Measurements from ENCODE around the gene PARP8. TPM values are rescaled to one million over a fixed set of nuclear protein-coding genes. Genes with fewer than 3 reads are reported as not detected.

Gene PARP8
- total and polyA plus RNA-seq, 2 of the 8 experiments (the other 6 are each of a cell fraction or from before 2014, with no cell fraction given) = 16.6 to 30.6 TPM

GRCh38 chr5:50702615-50703366, 36.4 kb downstream of the PARP8 start:
- POLR2A ChIA-PET (ENCODE audit: partially characterized antibody) = interaction anchor here (0.7 kb wide), 1 partner anchor 14 kb away, joined by 3 read pairs; no protein-coding TSS in a partner anchor
- Histone ChIP-seq H3K9ac (replicated peaks in 1 of 4; ENCODE audit: extremely low read depth in 1 of 4, low read depth in 3 of 4, low read length in 3 of 4) (no peak overlapping the region), H3K23me2 (ENCODE audit: low read depth, low read length) (no peaks in the 10 kb centered on the region), H3K79me1 (ENCODE audit: low read depth, low read length) (0 out of 2 replicates have a peak, but pooled peaks cover 2% of the 10 kb centered on the region), H3K27ac (ENCODE audit: low read depth, low read length) (no peak overlapping the region), H4K5ac (ENCODE audit: insufficient read length, low read depth, low read length) (no peak overlapping the region), H2BK12ac (ENCODE audit: low read depth, low read length) (no peak overlapping the region), H3K36me3 (ENCODE audit: control insufficient read depth in 2 of 4, insufficient read depth in 4 of 4, low read length in 3 of 4) (no peaks in the 10 kb centered on the region), H3K79me2 (ENCODE audit: control insufficient read depth in 1 of 2, insufficient read depth in 2 of 2, low read length in 2 of 2) (peaks cover 0 to 98% of the 10 kb centered on the region in 2 experiments; a peak in 2 of 4 replicates), H3K4me1 (replicated peaks in 1 of 4; ENCODE audit: control insufficient read depth in 3 of 4, insufficient read depth in 4 of 4, low read length in 3 of 4) (peaks cover 0 to 8% (median 2%) of the 10 kb centered on the region in 4 experiments; a peak in 3 of 7 replicates), H2BK5ac (ENCODE audit: low read depth, low read length) (no peak overlapping the region), H2BK120ac (replicated peaks; ENCODE audit: low read depth, low read length) (no peak overlapping the region), H3K56ac (replicated peaks; ENCODE audit: insufficient read length, low read depth, low read length) (no peak overlapping the region), H2AK5ac (ENCODE audit: low read depth, low read length) (no peak overlapping the region; the same call in 1 of the 2 replicates), H2AFZ (ENCODE audit: low read length) (no peak overlapping the region), H3K18ac (ENCODE audit: extremely low read depth, low read length) (no peak overlapping the region), H3K4me3 (ENCODE audit: extremely low read depth in 1 of 4, insufficient read depth in 2 of 4, low read depth in 3 of 4, low read length in 4 of 4) (no peak overlapping the region), H3K27me3 (replicated peaks in 1 of 4; ENCODE audit: control insufficient read depth in 3 of 4, extremely low read depth in 1 of 4, insufficient read depth in 3 of 4, low read length in 3 of 4) (no peaks in the 10 kb centered on the region), H3K4ac (replicated peaks; ENCODE audit: insufficient read length, low read depth, low read length) (no peak overlapping the region), H3K9me3 (ENCODE audit: insufficient read depth in 2 of 2, low read depth in 1 of 2, low read length in 1 of 2) (no peaks in the 10 kb centered on the region), H4K91ac (replicated peaks; ENCODE audit: insufficient read length, low read length) (no peak overlapping the region), H4K20me1 (replicated peaks in 1 of 2; ENCODE audit: control insufficient read depth in 1 of 2, insufficient read depth in 2 of 2, low read length in 2 of 2) (peaks cover 0 to 8% of the 10 kb centered on the region in 2 experiments), H2BK15ac (ENCODE audit: low read length) (no peak overlapping the region), H4K8ac (ENCODE audit: extremely low read depth, insufficient read depth, low read length) (no peak overlapping the region), H2BK20ac (ENCODE audit: low read length) (no peak overlapping the region), H3K23ac (ENCODE audit: insufficient read length) (no peak overlapping the region), H3K14ac (ENCODE audit: insufficient read length) (no peak overlapping the region), H3K4me2 (ENCODE audit: insufficient read depth in 1 of 2, low read depth in 2 of 2, low read length in 2 of 2) (no peak overlapping the region)
- FAIRE-seq (no peak), DNase-seq (ENCODE audit: low read depth in 1 of 2, low spot score in 2 of 2) (no peak)
- CTCF ChIA-PET (ENCODE audit: partially characterized antibody) = interaction anchor here (1.7 kb wide), 1 partner anchor 10 kb away, joined by 7 read pairs; no protein-coding TSS in a partner anchor
- WGBS, 2 experiments (ENCODE audit: extremely low coverage in 1 of 2, insufficient coverage in 1 of 2, insufficient read length in 1 of 2, insufficient replicate concordance in 2 of 2, low coverage in 1 of 2, low lambda C conversion rate in 2 of 2, missing lambda C conversion rate in 1 of 2) = 90% methylated on average over 9 of the region's 9 CpGs; no CpG with 5 or more reads in 1 of the 2 experiments
- TF ChIP-seq RFX5 (IDR thresholded peaks at IDR 0.05; ENCODE audit: borderline replicate concordance, low read depth, low read length) (no peak), EZH2 (IDR thresholded peaks at IDR 0.05; ENCODE audit: low read depth, low read length, severe bottlenecking) (no peak), JUN (IDR thresholded peaks at IDR 0.05; ENCODE audit: low read depth, low read length) (no peak), TAF7 (optimal IDR thresholded peaks at IDR 0.05; ENCODE audit: borderline replicate concordance, low read depth, low read length) (no peak), BRCA1 (IDR thresholded peaks at IDR 0.05; ENCODE audit: low read depth, low read length) (no peak), TEAD4 (IDR thresholded peaks at IDR 0.05; ENCODE audit: low read depth, low read length) (no peak), KDM1A (IDR thresholded peaks at IDR 0.05; ENCODE audit: borderline replicate concordance, low read length) (no peak)

All from H1 (cell line).